ENCODE measurements around the gene CLSTN3.
"Not testable (repeated sequence)": the region's sequence is repeated elsewhere in the genome, so short reads cannot be mapped to it uniquely, and the experiment has no call there.

Gene CLSTN3

GRCh38 chr12:7150356-7150755 is 20.2 kb downstream of the CLSTN3 start:
- DNase-seq: no peak

DNA sequence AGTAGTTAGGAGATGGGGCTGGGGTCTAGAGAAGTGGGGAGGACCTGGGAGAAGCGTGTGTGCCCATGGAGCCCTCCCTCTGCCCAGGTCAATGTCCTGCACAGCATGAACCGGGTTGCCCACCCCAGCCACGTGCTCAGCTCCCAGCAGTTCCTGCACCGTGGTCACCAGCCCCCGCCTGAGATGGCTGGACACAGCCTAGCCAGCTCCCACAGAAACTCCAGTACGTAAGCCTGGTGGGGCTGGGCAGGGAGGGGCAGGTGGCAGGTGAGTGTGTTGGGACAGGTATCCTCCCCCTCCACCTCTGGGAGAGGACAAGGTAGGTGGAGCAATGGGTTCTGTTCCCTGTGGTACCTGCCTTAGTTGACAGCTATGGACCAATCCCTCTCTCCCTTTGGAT is 20.7 kb downstream of the CLSTN3 start:
- DNase-seq: no peak

DNA sequence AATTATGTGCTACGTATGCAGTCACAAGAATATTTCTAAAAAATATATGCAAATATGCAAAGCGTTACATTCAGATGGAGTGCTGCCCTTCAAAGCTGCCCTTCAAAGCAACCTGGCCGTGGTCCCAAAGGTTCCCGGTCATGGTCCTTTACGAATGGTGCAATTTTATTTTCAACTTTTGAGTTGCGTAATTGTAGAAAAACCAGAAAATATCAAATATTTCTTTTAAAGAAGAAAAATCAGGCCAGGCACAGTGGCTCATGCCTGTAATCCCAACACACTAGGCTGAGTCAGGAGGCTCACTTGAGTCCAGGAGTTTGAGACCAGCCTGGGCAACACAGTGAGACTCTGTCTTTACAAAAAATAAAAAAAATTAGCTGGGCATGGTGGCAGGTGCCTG is 21.4 kb downstream of the CLSTN3 start:
- no peak for DNase-seq

- DNase-seq: no peak
Observed at GRCh38 chr12:7152818-7153217, 22.6 kb downstream of the CLSTN3 start.

DNA sequence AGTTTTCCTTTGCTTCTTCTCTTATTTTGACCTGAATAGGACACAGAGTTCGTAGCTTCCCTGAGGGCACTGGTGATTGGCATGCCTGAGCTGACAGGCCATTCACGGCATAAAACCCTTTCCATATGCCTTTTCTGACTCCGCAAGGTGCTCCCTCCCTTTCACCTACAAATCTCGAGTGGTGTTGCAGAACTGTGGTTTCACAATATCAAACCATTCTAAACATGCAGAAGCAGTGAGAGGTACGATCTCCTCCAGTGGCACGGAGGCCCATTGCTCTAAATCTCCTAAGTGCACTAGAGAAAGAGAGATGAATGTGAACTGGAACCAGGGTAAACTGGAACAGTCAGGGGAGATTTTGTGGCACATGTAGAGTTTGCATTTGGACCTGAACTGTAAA is 23.9 kb downstream of the CLSTN3 start:
- DNase-seq: no peak

- DNase-seq: no peak
Observed at GRCh38 chr12:7154901-7155470, 24.8 kb downstream of the CLSTN3 start.

- DNase-seq: no peak
Observed at GRCh38 chr12:7155471-7156034, 25.4 kb downstream of the CLSTN3 start.

- DNase-seq: no peak
Observed at GRCh38 chr12:7156259-7157197, 26.4 kb downstream of the CLSTN3 start.

GRCh38 chr12:7157391-7157790 is 27.2 kb downstream of the CLSTN3 start:
- DNase-seq: no peak

DNA sequence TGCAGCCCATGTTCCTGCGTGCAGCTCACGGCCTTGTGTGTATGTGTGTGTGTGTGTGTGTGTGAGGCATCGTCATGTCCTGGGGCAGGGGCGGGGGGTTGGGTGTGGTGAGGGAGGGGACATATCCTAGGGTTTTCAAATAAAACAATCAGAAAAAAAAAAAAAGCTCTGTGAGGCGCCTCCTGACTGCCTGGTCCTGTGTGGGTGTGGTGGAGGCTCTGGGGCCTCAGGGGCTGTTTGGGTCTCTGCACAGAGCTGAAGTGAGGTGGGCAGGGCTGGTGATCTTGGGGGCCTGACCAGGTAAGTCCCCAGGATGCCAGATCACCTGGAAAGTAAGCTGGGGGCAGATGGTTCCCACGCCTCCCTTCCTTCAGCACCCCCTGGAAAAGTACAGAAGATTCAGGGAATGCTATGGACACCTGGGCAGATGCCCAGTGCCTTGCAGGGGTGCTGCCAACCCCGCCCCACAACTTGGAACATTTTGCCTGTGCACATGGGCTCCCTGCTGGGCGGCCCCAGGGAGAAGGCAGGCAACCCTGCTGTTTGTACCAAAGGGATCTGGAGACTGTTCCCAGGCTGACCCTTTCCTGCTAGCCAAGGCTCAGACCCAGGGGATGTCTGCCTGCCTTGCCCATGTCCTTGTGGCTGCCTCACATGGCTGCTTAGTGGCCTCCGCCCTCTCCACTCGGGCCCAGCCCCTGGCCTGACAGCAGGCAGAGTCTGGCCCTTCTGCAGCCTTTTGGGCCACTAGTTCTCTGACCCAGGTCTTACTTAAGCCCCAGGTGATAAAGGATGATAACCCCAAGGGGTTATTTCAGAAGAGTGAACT is 28.8 kb downstream of the CLSTN3 start:
- DNase-seq: no peak

DNA sequence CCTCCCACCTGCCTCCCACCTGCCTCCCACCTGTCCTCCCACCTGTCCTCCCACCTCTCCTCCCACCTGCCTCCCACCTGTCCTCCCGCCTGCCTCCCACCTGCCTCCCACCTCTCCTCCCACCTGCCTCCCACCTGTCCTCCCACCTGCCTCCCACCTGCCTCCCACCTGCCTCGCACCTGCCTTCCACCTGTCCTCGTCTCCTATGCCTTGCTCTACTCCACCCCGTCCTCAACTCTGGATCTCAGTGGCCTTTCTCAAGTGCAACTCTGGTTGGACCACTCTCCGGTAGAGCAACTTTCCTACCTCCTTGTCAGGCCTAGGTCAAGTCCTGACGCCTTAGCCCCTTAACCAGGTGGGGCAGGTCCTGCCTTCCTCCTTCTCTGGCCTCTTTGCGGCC is 30.0 kb downstream of the CLSTN3 start:
- DNase-seq: no peak

GRCh38 chr12:7161327-7161726 is 31.2 kb downstream of the CLSTN3 start:
- DNase-seq: no peak

- DNase-seq: no peak
Observed at GRCh38 chr12:7161811-7162210, 31.6 kb downstream of the CLSTN3 start.

DNA sequence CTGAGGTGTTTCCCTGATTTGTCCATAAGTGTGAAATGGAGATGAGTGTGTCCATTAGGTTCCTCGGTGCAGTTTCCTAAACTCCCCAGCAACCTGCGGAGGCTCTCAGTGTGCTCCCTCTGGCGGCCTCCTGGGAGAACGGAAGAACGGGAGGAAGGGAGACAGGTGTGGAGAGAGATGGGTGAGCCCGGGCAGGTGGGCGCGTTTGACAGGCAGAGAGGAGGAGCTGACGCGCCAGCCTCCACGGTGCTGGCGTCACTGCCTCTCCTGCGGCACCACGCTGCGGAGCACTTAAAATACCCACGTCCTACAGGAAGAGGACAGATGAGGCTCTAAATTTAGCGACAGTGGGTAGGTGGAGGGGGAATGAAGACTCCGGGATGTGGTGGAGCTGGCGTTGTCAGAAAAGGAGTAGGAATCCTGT is 32.5 kb downstream of the CLSTN3 start:
- DNase-seq: peak in 7 of 51 donors; percentile 9 to 63 (median 45)

DNA sequence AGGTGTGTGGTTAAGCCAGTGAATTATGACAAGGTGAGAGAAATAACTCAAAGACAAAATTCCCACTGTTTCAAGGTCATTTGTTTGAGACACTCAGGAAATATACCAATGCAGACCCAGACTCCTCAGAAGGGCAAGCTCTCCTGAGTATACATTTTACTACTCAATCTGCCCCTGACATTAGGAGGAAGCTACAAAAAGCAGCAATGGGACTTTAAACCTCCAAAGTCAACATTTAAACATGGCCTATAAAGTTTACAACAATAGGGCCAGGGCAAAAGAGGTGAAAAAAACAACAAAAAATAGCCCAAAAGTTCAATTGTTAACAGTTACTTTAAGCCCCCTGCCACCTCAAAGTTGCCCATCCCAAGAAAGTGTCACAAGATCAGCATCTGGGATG is 39.8 kb downstream of the CLSTN3 start:
- no peak for DNase-seq

- DNase-seq: no peak
Observed at GRCh38 chr12:7171854-7172253, 41.7 kb downstream of the CLSTN3 start.

- DNase-seq: no peak
Observed at GRCh38 chr12:7175493-7175892, 45.3 kb downstream of the CLSTN3 start.

GRCh38 chr12:7176595-7176994 is 46.4 kb downstream of the CLSTN3 start:
- DNase-seq: no peak

GRCh38 chr12:7178481-7178880 is 48.3 kb downstream of the CLSTN3 start:
- no peak for DNase-seq

DNA sequence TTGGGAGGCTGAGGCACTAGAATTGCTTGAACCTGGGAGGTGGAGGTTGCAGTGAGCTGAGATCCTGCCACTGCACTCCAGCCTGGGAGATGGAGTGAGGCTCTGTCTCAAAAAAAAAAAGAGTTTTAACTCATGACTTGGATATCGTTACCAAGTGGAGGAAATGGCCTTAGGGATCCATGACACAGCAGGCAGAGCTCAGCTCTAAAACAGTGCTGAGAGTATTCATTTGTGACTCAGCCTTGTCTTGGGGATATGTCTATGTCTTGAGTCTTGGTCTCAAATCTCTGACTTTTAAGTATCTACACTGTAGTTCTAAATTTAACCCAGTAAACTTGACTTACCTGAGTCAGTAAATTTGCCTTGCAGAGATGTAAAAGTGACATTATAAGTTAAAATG is 50.5 kb downstream of the CLSTN3 start:
- no peak for DNase-seq

- not testable (repeated sequence) for DNase-seq
Observed at GRCh38 chr12:7186058-7186457, 55.9 kb downstream of the CLSTN3 start.

Measured in hypothalamus (tissue), 51 donors.